ENCODE measurements around the gene PLCD4. TPM values are rescaled to one million over a fixed set of nuclear protein-coding genes. Genes with fewer than 3 reads are reported as not detected.

Gene PLCD4
- total RNA-seq, 4 donors from 2014 or later: 0.34 to 2.7 (median 0.59) TPM

DNA sequence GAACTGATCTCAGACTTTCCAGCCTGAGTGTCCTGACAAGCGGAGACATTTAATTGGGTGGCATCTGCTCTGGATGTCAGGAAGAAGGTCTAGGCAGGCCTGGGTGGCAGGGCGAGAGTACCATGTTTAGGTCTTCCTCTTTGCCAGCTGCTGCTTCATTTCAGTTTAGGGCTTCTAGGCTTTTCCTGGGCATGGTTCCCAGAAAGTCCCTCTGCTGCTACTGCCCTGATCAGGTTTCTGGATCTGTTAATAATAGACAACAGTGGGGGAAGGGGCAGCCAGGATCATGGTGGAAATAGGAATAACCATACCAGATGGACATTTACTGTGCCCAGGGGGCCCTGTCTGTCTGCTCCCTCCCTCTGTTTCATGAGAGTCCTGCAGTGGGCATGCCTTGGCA is 2.3 kb upstream of the PLCD4 start:
- WGBS, 2 donors: 71 to 73% methylated on average over 2 of the region's 2 CpGs
- no peak overlapping the region for H3K4me3 ChIP-seq (ENCODE audit: low read depth, poor library complexity, severe bottlenecking)
- intact Hi-C loops (cut with DNase I; ENCODE audit: low total_unique reads): no loop called here
- DNase-seq (ENCODE audit: low spot score in 2 of 2): no peak
- TF ChIP-seq, protein P1, sequence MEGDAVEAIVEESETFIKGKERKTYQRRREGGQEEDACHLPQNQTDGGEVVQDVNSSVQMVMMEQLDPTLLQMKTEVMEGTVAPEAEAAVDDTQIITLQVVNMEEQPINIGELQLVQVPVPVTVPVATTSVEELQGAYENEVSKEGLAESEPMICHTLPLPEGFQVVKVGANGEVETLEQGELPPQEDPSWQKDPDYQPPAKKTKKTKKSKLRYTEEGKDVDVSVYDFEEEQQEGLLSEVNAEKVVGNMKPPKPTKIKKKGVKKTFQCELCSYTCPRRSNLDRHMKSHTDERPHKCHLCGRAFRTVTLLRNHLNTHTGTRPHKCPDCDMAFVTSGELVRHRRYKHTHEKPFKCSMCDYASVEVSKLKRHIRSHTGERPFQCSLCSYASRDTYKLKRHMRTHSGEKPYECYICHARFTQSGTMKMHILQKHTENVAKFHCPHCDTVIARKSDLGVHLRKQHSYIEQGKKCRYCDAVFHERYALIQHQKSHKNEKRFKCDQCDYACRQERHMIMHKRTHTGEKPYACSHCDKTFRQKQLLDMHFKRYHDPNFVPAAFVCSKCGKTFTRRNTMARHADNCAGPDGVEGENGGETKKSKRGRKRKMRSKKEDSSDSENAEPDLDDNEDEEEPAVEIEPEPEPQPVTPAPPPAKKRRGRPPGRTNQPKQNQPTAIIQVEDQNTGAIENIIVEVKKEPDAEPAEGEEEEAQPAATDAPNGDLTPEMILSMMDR (IDR thresholded peaks at IDR 0.05): no peak

DNA sequence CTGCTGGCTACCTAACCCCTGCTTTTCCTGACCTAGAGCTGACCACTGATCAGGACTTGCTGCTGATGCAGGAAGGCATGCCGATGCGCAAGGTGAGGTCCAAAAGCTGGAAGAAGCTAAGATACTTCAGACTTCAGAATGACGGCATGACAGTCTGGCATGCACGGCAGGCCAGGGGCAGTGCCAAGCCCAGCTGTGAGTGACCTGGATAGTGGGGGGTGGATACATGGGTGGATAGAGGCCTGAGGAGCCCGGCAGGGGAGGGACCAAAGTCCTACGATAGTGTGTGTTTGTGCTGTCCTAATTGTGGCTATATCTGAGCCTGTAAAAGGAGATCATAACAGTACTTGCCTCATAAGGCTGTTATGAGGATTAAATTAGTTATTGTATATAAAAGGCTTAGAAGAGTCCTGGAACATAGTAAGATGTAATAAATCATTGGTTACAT is 8.2 kb downstream of the PLCD4 start:
- TF ChIP-seq, protein P1 (IDR thresholded peaks at IDR 0.05): no peak
- TF ChIP-seq POLR2A (IDR thresholded peaks at IDR 0.05): no peak
- intact Hi-C loops (cut with DNase I; ENCODE audit: low total_unique reads): no loop called here
- DNase-seq (ENCODE audit: low spot score in 2 of 2): no peak
- 76 to 82% methylated on average over 6 of the region's 6 CpGs for WGBS, 2 donors
- no peak overlapping the region for H3K4me3 ChIP-seq (ENCODE audit: low read depth, poor library complexity, severe bottlenecking)

DNA sequence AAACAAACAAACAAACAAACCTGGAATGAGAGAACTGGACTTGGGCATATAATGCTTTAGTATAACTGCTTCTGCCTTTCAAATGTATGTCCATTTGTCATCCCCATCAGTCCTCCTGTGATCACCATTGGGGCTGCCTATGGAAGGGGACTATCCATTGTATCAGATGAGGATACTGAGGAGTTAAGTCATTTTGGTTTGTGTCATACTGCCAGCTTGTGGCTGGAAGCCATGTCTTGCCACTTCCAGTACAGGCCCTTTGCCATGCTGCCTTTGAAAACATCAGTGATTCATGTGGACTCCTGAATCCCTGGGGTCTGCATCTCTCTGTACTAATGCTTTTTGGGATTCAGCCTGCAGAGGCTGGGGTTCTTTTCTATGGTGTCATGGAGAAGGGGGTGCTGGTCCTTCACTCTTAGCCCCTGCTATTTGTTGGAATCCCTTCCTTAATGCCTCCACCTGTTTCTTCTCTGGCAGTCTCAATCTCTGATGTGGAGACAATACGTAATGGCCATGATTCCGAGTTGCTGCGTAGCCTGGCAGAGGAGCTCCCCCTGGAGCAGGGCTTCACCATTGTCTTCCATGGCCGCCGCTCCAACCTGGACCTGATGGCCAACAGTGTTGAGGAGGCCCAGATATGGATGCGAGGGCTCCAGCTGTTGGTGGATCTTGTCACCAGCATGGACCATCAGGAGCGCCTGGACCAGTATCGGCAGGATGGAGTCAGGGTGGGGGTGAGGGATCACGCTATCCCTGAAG is 10.6 kb downstream of the PLCD4 start:
- intact Hi-C loops (cut with DNase I; ENCODE audit: low total_unique reads): no loop called here
- 92 to 94% methylated on average over 9 of the region's 9 CpGs for WGBS, 2 donors
- DNase-seq (ENCODE audit: low spot score in 2 of 2): no peak
- TF ChIP-seq, protein P1 (IDR thresholded peaks at IDR 0.05): no peak
- TF ChIP-seq POLR2A (IDR thresholded peaks at IDR 0.05): no peak
- H3K4me3 ChIP-seq (ENCODE audit: low read depth, poor library complexity, severe bottlenecking): no peak overlapping the region

DNA sequence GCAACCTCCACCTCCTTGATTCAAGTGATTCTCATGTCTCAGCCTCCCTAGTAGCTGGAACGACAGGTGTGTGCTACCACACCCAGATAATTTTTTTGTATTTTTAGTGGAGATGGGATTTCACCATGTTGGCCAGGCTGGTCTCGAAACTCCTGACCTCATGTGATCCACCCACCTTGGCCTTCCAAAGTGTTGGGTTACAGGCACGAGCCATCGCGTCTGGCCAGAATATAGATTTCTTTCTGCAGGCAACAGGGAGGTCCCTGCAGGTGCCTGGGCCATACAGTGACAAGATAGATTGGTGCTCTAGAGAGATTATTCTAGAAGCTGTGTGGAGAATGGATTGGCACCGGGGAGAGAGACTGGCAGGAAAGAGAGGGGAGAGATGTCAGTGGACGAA is 13.3 kb downstream of the PLCD4 start:
- 72 to 82% methylated on average over 7 of the region's 7 CpGs for WGBS, 2 donors
- no peak for DNase-seq (ENCODE audit: low spot score in 2 of 2)
- intact Hi-C loops (cut with DNase I; ENCODE audit: low total_unique reads): loop anchor here (10.0 kb wide), 1 partner anchor 1816 kb away; no protein-coding TSS in a partner anchor

DNA sequence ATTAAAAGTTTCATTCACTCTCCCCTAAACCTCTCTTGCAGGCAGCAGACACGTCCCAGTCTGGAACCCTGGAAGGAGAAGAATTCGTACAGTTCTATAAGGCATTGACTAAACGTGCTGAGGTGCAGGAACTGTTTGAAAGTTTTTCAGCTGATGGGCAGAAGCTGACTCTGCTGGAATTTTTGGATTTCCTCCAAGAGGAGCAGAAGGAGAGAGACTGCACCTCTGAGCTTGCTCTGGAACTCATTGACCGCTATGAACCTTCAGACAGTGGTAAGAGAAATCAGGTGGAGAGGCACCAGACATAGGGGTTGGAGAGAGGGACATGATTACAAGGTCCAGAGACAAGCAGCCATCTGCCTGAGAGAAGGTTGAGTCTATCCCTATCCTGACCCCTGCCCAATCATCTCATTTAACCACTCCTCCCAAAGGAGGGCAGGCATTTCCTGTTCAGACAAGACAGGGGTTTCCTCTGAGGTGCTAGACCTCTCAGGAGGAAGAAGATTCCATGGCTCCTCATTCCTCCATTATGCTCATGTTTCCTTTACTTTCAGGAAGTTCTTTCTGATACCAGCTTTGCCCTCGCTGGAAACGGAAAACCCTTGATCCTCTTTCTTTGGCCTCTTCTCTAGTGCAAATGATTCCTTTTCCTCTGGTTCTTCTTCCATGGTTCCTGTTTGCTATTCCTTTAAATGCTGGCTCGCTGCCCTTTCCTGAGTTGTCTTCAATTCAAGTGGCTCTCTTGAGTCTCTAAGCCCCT is 15.1 kb downstream of the PLCD4 start:
- no peak overlapping the region for H3K4me3 ChIP-seq (ENCODE audit: low read depth, poor library complexity, severe bottlenecking)
- 64 to 73% methylated on average over 7 of the region's 7 CpGs for WGBS, 2 donors
- no peak for DNase-seq (ENCODE audit: low spot score in 2 of 2)
- TF ChIP-seq, protein P1 (IDR thresholded peaks at IDR 0.05): no peak
- TF ChIP-seq POLR2A (IDR thresholded peaks at IDR 0.05): no peak
- intact Hi-C loops (cut with DNase I; ENCODE audit: low total_unique reads): loop anchor here (10.0 kb wide), 1 partner anchor 1818 kb away; no protein-coding TSS in a partner anchor

More for the DNA sequence above, 13.3 kb downstream of the PLCD4 start:
- TF ChIP-seq POLR2A (IDR thresholded peaks at IDR 0.05): no peak
- TF ChIP-seq, protein P1 (IDR thresholded peaks at IDR 0.05): no peak
- H3K4me3 ChIP-seq (ENCODE audit: low read depth, poor library complexity, severe bottlenecking): no peak overlapping the region

Measured in lower leg skin (tissue), 4 donors.